HuH-7 (cell line): ENCODE results near the gene HOOK1.
A peak's percentile ranks its signal among the peaks of the same experiment; 100 is the strongest.
"Not testable (repeated sequence)": the region's sequence is repeated elsewhere in the genome, so short reads cannot be mapped to it uniquely, and the experiment has no call there.

Experiments
- DNase-seq: peaks from one replicate; pipeline ENCODE4 v3.0.0; 2011; ENCODE audit warnings: low spot score

HOOK1 gene

DNA sequence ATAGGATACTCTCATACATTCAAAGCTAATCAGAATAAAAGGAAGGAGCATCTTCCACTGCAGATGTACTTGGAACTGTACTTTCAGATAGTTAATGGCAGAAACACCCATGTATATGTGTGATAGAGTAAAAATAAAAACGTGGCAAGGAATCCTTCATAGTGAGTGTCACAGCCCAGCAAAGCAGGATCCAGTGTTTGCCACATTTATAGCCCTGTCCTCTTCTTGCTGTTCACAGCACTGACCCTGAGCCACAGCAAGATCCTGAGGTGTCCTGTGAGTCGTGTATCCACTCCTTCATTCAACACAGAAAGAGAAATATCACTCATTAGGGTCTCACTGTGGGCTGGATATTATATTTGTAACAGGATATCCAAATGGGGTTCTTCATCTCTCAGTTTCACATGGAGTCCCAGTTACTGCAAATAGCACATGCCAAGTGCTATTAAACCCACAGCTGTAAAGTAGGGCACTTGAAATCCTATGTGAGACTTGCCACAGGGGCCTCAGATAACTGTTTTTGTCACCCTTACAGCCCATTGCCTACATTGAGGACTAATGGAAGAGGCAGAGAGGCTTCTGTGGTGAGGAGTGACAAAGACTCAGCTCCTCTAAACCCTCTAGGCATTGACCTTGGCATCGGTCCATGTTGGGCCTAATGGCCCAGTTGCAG is 70.5 kb downstream of the HOOK1 start:
- no peak for DNase-seq

GRCh38 chr1:59892841-59893811 is 78.4 kb downstream of the HOOK1 start:
- DNase-seq = no peak

DNA sequence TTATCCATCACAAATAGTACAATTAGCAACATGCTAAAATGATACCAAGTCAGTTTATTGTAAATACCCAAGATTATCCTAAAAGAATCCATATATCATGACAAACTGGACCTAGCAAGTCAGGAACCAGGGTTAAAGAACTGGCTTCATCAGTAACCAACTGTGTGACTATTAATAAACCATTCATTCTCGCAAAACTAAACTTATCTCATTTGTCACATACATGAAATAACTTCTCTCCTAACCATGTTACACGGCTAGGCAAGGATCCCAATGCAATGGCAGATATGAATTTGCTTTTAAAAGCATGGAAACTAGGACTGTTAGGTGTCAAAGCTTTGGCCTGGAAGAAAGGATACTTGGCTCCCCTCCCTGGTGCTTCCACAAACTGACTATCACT is 82.4 kb downstream of the HOOK1 start:
- DNase-seq = no peak

DNA sequence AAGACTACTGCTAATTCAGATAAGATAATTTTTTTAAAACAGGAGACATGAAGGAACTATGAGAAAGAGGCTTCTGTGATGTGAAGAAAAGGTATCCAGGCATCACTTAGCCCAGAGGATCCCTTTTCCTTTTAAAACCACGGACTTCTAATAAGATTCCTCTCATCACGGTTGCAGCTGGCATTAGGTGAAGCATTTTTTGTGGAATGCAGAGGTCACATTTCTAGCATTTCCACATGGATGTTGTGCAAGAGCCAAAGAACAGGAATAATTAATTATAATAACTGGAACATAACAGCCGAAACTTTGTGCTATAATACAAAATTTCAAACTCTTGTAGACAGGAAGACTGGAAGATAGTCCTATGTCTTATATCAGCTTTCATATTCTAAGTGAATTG is 84.2 kb downstream of the HOOK1 start:
- no peak for DNase-seq

GRCh38 chr1:59900640-59901039 is 85.9 kb downstream of the HOOK1 start:
- no peak for DNase-seq

DNA sequence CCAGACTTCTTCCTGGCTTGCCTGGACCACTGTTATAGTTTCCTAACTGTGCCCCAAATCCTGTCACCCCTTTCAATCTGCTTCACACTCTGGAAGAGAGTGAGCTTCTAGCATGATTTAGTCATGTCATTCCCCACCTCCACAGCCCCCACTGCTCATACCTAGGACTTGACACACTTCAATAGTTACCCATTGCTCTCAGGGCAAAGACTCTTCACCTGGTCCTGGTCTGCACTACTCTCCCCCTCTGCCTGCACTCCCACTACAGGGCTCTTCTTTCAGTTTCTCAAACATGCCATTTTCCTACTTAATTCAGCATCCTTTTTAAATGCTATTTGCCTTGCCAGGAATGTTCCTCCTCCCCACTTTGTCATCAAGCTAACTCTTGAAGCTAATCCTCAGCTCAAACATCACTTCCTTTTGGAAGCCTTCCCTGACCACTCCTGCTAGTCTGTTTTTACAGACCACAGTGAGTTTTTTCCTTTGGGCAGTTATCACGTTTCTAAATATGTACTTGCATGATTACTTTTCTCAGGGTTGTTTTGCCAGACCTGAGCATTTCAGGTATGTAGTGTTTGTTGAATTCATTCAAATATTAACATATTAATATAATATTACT is 87.1 kb downstream of the HOOK1 start:
- no peak for DNase-seq

DNA sequence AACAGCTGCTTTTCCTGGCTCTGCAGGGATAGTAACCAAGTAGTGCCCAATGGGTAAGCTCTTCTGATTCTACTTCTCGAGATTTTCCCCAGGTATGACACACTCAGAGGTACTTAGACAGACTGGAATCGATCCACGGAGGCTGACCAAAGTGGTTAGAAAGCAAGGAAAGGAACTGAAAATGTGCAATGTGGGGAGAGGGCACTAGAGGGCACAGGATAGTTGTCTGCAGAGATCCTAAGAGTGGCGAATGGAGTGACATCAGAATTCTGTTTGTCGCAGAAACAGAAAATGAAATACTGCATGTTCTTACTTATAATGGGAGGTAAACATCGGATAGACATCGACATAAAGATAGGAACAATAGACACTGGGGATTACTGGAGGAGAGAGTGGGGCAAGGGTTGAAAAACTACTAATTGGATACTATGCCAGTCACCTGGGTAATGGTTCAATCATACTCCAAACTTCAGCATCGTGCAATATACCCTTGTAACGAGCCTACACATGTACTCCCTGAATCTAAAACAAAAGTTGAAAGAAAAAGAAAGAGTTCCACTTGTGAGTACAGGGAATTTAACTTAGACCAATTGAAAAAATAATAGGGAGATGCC is 88.5 kb downstream of the HOOK1 start:
- DNase-seq = peak; percentile 27

- DNase-seq = no peak
These were observed 92.2 kb downstream of the HOOK1 start for GRCh38 chr1:59906931-59907330.

DNA sequence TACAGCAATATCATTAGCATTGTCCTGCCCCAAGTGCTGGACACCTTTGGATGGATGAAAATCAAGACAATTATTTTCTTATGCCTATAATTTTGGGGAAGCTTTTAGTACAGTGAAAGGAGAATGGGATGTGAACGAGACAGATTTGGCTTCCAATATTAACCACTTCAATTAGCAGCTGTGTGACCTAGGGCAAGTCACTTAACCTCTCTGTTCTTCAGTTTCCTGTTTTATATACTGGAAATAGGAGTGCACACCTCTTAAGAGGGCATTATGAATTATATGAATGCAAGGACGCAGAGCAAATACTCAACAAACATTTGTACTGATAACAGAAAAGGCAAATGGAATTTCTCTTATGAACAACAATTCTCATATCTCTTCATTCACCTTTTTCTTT is 93.3 kb downstream of the HOOK1 start:
- no peak for DNase-seq

GRCh38 chr1:59908682-59909081 is 93.9 kb downstream of the HOOK1 start:
- no peak for DNase-seq

DNA sequence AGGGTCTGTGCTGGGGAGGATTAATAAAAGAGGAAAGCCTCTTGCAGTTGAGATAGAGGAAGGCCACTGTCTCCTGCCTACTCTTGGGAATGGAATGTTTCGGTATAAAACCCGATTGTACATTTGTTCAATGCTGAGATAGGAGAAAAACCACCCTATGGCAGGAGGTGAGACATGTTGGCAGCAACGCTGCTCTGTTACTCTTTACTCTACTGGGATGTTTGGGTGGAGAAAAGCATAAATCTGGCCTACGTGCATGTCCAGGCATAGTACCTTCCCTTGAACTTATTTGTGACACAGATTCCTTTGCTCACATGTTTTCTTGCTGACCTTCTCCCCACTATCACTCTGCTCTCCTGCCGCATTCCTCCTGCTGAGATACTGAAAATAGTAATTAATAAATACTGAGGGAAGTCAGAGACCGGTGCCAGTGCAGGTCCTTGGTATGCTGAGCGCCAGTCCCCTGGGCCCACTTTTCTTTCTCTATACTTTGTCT is 100.1 kb downstream of the HOOK1 start:
- DNase-seq = not testable (repeated sequence)

- DNase-seq = no peak
These were observed 100.8 kb downstream of the HOOK1 start for GRCh38 chr1:59915516-59915915.

- no peak for DNase-seq
These were observed 102.5 kb downstream of the HOOK1 start for GRCh38 chr1:59917026-59917784.

DNA sequence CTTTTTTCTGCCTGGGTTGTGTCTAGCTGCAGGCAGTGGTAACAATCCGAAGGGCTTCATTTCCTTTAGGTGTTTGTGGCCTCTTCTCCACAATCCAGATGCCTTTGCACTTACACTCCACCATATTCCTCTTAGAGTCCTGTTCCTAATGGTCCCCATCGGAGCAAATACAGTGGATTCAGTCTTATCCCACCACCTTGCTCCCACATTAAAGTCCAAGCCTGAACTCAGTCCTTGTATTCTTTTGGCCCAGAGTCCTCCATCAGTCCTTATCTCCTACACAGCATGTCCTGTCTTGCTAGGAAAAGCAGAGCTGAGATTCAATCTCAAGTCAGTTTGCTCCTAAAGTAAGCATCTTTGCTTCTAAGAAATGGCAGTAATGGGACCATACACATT is 103.0 kb downstream of the HOOK1 start:
- no peak for DNase-seq

DNA sequence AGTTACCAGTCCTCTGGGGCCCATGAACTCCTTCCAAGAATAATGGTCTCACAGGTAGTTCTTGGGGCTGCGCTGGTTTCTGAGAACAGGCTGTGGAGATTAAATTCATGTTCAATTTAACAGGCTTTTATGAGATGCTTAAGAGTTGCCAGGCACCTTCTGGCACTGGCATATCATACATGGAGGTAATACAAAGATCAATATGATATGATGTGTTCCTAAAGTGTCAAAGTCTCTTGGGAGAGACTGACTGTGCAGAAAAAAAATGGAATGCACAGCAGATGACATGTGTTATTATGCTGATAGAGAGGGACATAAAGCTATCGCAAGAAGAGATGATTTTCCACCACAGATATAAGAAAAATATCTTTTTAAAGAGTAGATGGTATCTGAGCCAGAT is 105.0 kb downstream of the HOOK1 start:
- DNase-seq = no peak

DNA sequence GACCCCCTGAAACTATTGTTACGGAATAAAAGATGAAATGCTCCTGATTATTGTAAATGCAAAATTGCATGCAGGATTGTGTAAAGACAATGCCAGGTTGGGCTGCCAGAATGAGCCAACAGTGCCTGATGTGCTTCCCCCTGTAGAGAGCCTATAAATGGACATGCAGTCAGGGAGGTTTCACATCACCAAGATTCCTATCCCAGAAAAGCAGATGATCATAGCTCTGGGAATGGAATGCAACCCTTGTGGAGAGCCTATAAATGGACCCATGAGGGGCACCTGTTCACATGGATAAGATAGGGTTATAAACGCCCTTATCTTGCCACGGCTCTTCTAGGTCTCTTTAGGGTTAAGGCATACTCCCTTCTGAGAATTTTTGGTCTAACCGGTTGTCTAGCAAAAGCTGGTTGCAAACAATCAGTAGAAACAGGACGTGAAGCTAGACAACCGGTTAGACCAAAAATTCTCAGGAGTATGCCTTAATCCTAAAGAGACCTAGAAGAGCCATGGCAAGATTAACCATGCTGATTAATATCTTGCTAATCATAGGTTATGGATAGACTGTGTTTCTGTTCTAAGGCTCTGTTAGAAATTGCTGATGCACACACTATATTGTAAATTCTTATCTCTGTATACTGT is 106.6 kb downstream of the HOOK1 start:
- not testable (repeated sequence) for DNase-seq

DNA sequence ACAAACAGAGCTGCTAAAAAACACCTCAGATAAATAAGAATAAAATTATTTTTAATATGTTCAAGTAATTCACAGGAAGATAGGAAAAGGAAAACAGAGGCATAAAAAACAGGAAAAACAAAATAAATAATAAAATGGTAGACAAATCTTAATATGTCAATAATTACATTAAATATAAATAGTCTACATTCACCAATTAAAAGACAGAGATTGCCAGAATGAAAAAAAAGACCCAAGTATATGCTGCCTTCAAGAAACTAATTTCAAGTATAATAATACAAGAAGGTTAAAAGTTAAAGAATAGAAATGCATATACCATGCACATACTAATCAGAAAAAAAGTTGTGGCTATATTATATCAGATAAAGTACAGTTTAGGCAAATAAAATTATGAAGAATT is 109.9 kb downstream of the HOOK1 start:
- DNase-seq = no peak
